DMS114 treated with DMSO at 0.1 percent for 48 hours (cell line): ENCODE results near the gene RIC8A.

Experiments used
- DNase-seq: peaks from one replicate; lab custom pipeline; 2025; ENCODE audit not compliant: unreplicated experiment; lab: John Stamatoyannopoulos, UW

Gene RIC8A

DNA sequence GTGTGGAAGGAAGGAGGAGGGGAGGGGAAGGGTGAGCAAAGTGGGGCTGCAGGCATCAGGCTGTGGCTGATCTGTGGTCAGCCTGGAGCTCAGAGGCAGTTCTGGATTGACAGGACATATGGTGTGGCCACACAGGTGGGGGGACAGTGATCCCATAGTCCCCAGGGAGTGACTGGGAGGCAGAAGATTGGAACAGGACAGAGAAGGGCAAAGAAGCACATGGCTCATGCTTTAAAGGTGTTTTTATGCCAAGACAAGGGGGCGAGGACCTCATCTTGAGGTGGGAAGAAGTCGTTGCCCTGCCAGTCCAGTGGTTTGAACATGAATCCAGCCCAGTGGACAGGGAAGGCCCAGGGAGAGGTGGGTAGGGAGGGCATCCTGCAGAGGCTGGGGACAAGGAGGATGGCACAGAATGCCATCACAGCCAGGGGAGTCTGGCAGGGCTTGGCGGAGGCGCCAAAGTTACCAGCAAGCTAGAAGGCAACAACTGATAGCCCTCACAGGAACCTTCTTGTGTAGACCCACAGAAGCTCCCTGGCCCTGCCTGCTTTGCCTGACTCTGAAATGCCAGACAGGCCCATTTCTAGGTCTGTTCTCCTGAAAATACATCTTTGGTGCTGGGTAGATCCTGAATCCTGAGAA is 3.4 kb upstream of the RIC8A start:
- no peak for DNase-seq

- no peak for DNase-seq
Measured at GRCh38 chr11:204587-205109, 2.9 kb upstream of the RIC8A start.

DNA sequence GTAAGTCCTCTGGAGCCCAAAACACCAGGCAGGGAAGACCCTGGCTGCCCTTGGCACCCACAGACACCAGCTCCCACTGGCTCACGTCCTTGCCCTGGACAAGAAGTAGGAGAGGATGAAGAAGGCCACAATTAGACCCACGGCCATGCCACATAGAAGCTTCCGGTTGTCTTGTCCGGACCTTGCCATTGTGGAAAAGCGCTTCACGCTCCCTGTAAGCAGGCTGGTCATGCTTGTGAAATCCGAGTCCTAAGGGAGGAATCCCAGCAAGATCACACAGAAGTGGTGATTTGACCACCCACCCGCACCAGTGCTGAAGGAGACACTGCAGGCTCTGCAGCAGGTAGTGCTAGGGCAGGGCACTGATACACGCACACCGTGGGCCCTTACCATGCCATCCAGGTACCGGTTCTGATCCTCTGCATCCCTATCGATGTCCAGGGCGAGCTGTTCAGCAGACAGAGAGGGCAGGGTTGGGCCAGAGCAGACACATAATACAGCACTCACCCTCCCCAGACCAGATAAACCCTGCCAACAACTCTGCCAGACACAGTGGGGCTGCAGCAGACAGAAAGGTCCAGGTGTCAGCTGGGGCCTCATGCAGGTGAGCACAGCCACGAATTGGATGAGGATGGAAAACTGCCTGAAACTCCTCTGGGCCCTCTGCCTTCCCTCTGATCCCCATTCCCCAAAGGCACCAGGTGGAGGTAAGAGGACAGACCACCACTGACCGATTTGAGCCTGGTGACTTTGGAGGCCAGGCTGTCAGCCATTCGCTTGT is 2.1 kb upstream of the RIC8A start:
- no peak for DNase-seq

GRCh38 chr11:206002-206384 is 1.5 kb upstream of the RIC8A start:
- no peak for DNase-seq

DNA sequence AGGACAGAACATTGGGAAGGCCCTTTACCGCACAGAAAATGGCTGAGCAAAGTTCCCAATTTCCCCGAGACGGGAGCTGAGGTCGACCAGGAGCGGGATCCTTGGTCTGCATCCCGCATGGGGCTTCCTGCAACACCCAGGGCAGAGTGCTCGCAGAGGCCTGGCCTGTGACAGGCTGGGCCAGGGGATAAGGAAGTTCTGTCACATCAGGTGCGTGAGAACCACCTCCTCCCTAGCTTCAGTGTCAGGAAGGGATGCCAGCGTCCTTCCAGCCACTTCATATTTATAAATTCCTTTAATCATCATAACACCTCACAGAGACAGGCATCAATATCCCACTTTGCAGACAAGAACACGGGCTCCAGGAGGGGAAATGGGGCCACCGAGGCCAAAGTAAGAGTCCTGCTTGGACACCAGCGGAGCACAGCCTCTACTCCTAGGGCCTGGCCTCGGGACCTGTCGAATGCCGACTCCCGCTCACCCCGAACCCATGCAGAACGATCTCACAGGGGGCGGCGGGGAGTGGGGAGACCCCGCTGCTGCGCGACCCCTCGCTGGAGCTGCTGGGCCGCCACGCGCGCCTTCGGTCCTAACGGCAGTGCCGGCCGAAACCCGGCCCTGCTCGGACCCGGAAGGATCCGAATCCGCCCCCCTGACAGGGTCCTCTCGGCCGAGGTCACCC is 841 bp upstream of the RIC8A start:
- no peak for DNase-seq

DNA sequence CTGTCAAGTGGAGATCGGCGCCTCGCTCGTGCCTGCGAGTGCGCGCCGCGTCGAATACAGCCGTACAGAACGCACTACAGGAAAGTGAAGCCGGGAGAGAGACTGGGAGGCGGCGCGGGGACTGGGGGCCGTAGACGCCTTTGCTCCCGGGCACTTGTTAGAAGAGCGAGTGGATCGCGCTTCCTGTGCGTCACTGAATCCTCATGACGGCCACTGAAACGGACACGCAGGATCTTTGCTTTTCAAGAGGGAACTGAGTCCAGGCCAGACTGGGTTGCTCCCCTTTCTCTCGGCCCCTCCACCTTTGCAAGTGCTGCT is 314 bp downstream of the RIC8A start:
- DNase-seq, result no peak

DNA sequence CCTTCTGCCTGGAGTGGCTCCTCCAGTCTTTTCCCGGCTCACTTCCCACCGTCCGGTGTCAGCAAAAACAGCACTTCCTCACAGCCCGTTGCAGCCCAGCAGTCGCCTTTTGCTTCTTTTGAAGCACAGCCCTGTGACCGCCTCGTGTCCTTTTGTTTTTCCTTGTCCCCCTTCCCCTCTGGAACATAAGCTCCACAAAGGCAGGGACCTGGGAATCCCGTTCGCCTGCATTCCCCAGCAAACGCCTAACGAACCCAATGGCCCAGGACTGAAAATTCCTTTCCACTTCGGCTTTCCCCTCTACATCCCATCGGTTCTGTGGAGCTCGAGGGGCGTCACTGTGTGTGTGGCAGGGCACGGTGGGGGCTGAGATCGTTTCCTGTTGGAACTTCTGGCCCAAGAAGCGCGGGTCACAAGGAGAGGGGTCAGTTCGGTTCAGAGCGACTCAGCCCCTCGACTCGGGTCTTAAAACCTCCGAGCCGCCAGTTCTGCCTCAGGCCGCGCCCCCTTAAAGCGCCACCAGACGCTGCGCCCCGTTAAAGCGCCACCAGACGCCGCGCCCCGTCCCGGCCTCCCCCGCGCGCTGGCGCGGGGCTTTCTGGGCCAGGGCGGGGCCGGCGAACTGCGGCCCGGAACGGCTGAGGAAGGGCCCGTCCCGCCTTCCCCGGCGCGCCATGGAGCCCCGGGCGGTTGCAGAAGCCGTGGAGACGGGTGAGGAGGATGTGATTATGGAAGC is 841 bp downstream of the RIC8A start:
- peak; percentile 21 for DNase-seq

- no peak for DNase-seq
Measured at GRCh38 chr11:208917-209260, 1.4 kb downstream of the RIC8A start.

DNA sequence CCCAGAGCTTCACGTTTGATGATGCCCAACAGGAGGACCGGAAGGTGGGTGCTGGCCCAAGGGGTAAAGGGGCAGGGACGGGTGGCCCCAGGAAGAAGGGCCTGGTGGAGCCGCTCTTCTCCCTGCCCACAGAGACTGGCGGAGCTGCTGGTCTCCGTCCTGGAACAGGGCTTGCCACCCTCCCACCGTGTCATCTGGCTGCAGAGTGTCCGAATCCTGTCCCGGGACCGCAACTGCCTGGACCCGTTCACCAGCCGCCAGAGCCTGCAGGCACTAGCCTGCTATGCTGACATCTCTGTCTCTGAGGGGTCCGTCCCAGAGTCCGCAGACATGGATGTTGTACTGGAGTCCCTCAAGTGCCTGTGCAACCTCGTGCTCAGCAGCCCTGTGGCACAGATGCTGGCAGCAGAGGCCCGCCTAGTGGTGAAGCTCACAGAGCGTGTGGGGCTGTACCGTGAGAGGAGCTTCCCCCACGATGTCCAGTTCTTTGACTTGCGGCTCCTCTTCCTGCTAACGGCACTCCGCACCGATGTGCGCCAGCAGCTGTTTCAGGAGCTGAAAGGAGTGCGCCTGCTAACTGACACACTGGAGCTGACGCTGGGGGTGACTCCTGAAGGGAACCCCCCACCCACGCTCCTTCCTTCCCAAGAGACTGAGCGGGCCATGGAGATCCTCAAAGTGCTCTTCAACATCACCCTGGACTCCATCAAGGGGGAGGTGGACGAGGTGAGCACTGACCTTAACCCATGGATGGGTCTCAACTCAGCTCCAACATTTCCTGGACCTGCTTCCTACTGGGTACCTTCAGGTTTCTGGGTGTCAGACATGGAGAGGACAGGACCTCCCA is 2.0 kb downstream of the RIC8A start:
- no peak for DNase-seq

GRCh38 chr11:210122-210802 is 2.8 kb downstream of the RIC8A start:
- no peak for DNase-seq

- no peak for DNase-seq
Measured at GRCh38 chr11:210803-211180, 3.3 kb downstream of the RIC8A start.

- no peak for DNase-seq
Measured at GRCh38 chr11:211295-211694, 3.8 kb downstream of the RIC8A start.

DNA sequence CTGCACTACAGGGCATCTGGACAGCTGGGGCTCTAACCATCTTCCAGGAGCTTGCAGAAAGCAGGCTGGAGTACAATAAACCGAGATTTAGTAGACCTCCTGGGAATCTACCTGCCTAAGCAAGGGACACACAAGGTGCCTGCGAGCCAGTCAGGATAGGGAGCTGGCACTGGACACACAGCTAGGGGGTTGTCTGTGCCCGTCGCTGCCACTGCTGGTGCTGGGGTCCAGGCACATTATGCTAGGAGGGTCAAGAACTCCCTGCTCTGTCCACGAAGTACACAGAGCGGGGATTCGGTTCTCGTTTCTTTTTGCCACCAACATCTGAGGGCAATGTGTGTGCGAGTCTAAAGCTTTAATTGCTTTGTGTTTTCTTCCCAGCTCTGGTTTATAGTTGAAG is 4.2 kb downstream of the RIC8A start:
- no peak for DNase-seq

GRCh38 chr11:212150-213100 is 4.9 kb downstream of the RIC8A start:
- no peak for DNase-seq

DNA sequence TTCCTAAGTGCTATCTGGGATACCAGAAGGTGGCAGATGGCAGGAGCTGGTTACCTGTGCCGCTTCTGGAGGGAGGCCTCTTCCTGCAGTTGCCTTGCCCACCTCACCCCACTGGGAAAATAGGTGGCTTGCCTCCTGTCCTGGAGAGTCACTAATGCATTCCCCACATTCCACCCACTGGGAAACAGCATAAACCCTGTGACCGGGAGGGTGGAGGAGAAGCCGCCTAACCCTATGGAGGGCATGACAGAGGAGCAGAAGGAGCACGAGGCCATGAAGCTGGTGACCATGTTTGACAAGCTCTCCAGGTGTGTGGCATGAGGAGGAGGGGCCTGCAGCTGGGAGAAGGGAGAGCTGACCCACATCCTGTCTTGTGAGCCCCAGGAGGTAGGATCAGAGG is 5.6 kb downstream of the RIC8A start:
- DNase-seq, result no peak

- DNase-seq, result no peak
Measured at GRCh38 chr11:214083-214482, 6.6 kb downstream of the RIC8A start.

DNA sequence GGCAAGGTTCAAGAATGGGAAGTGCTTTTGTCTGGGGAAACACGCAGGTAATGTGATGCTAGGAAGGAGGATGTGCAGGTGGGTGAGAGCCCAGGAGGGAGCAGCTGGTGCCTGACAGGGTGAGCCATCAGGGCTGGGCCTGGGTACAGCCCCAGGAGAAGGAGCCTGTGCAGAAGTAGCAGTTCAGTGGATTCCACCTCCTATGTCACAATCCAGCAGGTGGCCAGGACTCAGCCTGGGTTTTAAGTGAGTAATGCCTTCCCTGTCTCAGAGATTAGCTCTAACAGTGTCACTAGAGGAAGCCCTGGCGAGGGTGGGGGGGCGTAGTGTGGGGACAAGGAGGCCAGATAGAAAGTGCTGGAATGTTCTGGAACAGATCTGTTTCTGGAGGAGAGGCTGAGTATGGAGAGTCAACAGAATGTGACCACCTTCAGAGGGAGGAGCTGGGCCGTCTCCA is 8.1 kb downstream of the RIC8A start:
- DNase-seq, result no peak

DNA sequence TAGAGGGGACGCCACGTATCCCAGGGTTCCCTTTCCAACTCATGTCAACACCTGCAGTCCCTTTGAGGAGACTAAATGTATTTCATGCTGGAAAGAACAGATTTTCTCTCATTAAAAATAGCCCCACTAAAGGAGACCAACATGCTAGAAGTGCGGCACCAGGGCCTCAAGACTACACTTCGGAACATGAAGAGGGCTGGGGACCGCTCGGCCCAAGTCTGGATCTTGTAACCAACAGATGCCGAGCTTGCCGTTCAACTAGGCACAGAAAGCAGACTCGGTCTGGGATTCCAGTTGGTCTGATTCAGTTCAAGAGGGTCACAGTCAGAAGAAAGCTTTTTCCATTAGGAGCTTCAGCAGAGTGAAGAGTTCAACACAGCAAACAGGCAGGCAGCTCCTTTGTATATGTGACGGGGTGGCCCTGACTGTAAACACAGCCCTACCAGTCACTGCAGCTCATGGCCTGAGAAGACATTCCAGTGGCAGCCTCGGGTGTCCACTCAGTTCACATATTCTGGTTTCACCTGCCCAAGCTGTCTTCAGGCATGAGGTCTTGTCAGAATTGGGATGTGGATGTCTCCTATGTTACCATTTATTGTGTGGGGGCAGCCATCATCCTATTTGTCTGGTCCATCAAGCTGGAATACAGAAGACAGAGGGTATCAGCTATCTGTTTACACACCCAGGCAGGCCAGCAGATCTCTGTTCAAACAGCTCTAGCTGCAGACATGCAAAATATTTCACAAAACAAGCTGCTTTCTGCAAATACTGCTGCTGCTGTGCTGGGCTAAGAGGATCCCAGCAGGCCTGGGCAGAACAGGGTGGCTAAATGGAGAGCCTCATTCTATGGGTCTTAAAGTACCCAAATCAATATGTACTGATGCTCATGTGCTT is 8.8 kb downstream of the RIC8A start:
- no peak for DNase-seq
